MM.1S (cell line): ENCODE measurements around the gene CCDC6.

Source experiments
- DNase-seq: peaks from one replicate; pipeline ENCODE4 v3.0.0-alpha.2; 2015
- H2AFZ ChIP-seq: fragments of 300-600 bp; sonication (generic); 2 replicates; pipeline ENCODE4 v1.6.0; 2016; ENCODE audit warnings: antibody characterized with exemption, low read length
- H3F3A ChIP-seq: fragments of 300-600 bp; sonication (generic); 2 replicates; pipeline ENCODE4 v1.6.1; 2016; ENCODE audit warnings: mild to moderate bottlenecking, antibody characterized with exemption, low read length, moderate library complexity, mixed read lengths; ENCODE audit not compliant: insufficient read depth
- H3K27ac ChIP-seq: fragments of 300-600 bp; sonication (generic); 2 replicates; pipeline ENCODE4 v1.5.1; 2016; ENCODE audit warnings: mild to moderate bottlenecking, low read length
- H3K27me3 ChIP-seq: fragments of 300-600 bp; sonication (generic); replicated peaks from 2 replicates; pipeline ENCODE4 v1.6.0; 2016; ENCODE audit warnings: low read length; ENCODE audit not compliant: insufficient read depth
- H3K36me3 ChIP-seq: fragments of 300-600 bp; sonication (generic); replicated peaks from 2 replicates; pipeline ENCODE4 v1.6.1; 2016; ENCODE audit warnings: mild to moderate bottlenecking, low read length, mixed read lengths; ENCODE audit not compliant: insufficient read depth
- H3K4me1 ChIP-seq: fragments of 300-600 bp; sonication (generic); 2 replicates; pipeline ENCODE4 v1.6.1; 2016; ENCODE audit warnings: low read length, mixed read lengths
- H3K4me2 ChIP-seq: fragments of 300-600 bp; sonication (generic); 2 replicates; pipeline ENCODE4 v1.6.0; 2016; ENCODE audit warnings: low read depth, low read length
- H3K4me3 ChIP-seq: fragments of 300-600 bp; sonication (generic); 2 replicates; pipeline ENCODE4 v1.5.1; 2016; ENCODE audit warnings: low read length, mixed read lengths
- H3K79me2 ChIP-seq: fragments of 300-600 bp; sonication (generic); 2 replicates; pipeline ENCODE4 v1.6.1; 2016; ENCODE audit warnings: mixed run types, low read length, mixed read lengths
- H3K9ac ChIP-seq: fragments of 300-600 bp; sonication (generic); 2 replicates; pipeline ENCODE4 v1.6.1; 2016; ENCODE audit warnings: low read length, mixed read lengths
- H3K9me2 ChIP-seq: fragments of 300-600 bp; sonication (generic); replicated peaks from 2 replicates; pipeline ENCODE4 v1.6.1; 2016; ENCODE audit warnings: mild to moderate bottlenecking, low read length, mixed read lengths; ENCODE audit not compliant: insufficient read depth
- H3K9me3 ChIP-seq: fragments of 300-600 bp; sonication (generic); replicated peaks from 2 replicates; pipeline ENCODE4 v1.6.1; 2016; ENCODE audit warnings: mild to moderate bottlenecking, low read length, mixed read lengths; ENCODE audit not compliant: insufficient read depth
- H4K20me1 ChIP-seq: fragments of 300-600 bp; sonication (generic); 2 replicates; pipeline ENCODE4 v1.6.1; 2016; ENCODE audit warnings: mild to moderate bottlenecking, low read length, moderate library complexity, mixed read lengths; ENCODE audit not compliant: insufficient read depth
- CTCF ChIP-seq: fragments of 300-600 bp; sonication (generic); IDR thresholded peaks from 2 replicates; pipeline ENCODE4 v1.5.1; 2016; ENCODE audit warnings: antibody characterized with exemption, low read length, mixed read lengths
- EZH2 ChIP-seq: fragments of 300-600 bp; sonication (generic); optimal IDR thresholded peaks from 2 replicates; pipeline ENCODE3; 2017; ENCODE audit warnings: low read depth, mild to moderate bottlenecking, antibody characterized with exemption, low read length, mixed read lengths
- EZH2phosphoT487 ChIP-seq: fragments of 300-600 bp; sonication (generic); IDR thresholded peaks from 2 replicates; pipeline ENCODE4 v1.6.1; 2018; ENCODE audit warnings: antibody characterized with exemption, low read length

Gene CCDC6

GRCh38 chr10:59805014-59805413 lies 101.3 kb downstream of the CCDC6 start:
- H3K9ac ChIP-seq, result no peak overlapping the region
- no peaks in the 10 kb centered on the region for H3K9me2 ChIP-seq
- no peaks in the 10 kb centered on the region for H3K27me3 ChIP-seq
- H3K9me3 ChIP-seq, result no peaks in the 10 kb centered on the region
- peak overlapping the region; percentile 5; the same call in 1 of the 2 replicates for H3K27ac ChIP-seq
- H3K4me2 ChIP-seq, result no peak overlapping the region
- no peaks in the 10 kb centered on the region for H3F3A ChIP-seq
- no peak overlapping the region for H3K4me3 ChIP-seq
- DNase-seq, result peak; percentile 78
- no peak overlapping the region for H2AFZ ChIP-seq
- H3K36me3 ChIP-seq, result no peaks in the 10 kb centered on the region
- TF ChIP-seq EZH2phosphoT487 (no peak), CTCF (peak; percentile 65), EZH2 (no peak)
- no peaks in the 10 kb centered on the region for H3K79me2 ChIP-seq
- H3K4me1 ChIP-seq, result 0 out of 2 replicates have a peak, but pooled peaks cover 3% of the 10 kb centered on the region
- H4K20me1 ChIP-seq, result no peaks in the 10 kb centered on the region

- DNase-seq, result no peak
- H3F3A ChIP-seq, result no peaks in the 10 kb centered on the region
- H3K9me3 ChIP-seq, result no peaks in the 10 kb centered on the region
- no peaks in the 10 kb centered on the region for H3K79me2 ChIP-seq
- H3K27me3 ChIP-seq, result no peaks in the 10 kb centered on the region
- no peak overlapping the region for H3K9ac ChIP-seq
- no peak overlapping the region for H3K27ac ChIP-seq
- no peaks in the 10 kb centered on the region for H3K36me3 ChIP-seq
- H4K20me1 ChIP-seq, result no peaks in the 10 kb centered on the region
- no peak overlapping the region for H2AFZ ChIP-seq
- H3K9me2 ChIP-seq, result no peaks in the 10 kb centered on the region
- no peak overlapping the region for H3K4me3 ChIP-seq
- TF ChIP-seq CTCF (no peak), EZH2phosphoT487 (no peak), EZH2 (no peak)
- H3K4me1 ChIP-seq, result 0 out of 2 replicates have a peak, but pooled peaks cover 3% of the 10 kb centered on the region
- H3K4me2 ChIP-seq, result no peak overlapping the region
Measured at GRCh38 chr10:59804220-59804619, 102.1 kb downstream of the CCDC6 start.

GRCh38 chr10:59803714-59804113 lies 102.6 kb downstream of the CCDC6 start:
- Histone ChIP-seq H3K4me2 (no peak overlapping the region), H4K20me1 (no peaks in the 10 kb centered on the region), H3K27me3 (no peaks in the 10 kb centered on the region), H3K27ac (no peak overlapping the region), H3K79me2 (no peaks in the 10 kb centered on the region), H3K9ac (no peak overlapping the region), H3K9me2 (no peaks in the 10 kb centered on the region), H3K9me3 (no peaks in the 10 kb centered on the region), H2AFZ (no peak overlapping the region), H3K4me1 (0 out of 2 replicates have a peak, but pooled peaks cover 3% of the 10 kb centered on the region), H3K36me3 (no peaks in the 10 kb centered on the region), H3K4me3 (no peak overlapping the region), H3F3A (no peaks in the 10 kb centered on the region)
- TF ChIP-seq CTCF (no peak), EZH2phosphoT487 (no peak)
- DNase-seq, result no peak
